HG02852 (cell line): ENCODE results near the gene USP51.
"Not testable (repeated sequence)": the region's sequence is repeated elsewhere in the genome, so short reads cannot be mapped to it uniquely, and the experiment has no call there.

Experiments used
- ATAC-seq: cut with Tn5 transposase; IDR thresholded peaks from one replicate; pipeline ENCODE4 v1.9.1; 2021; ENCODE audit warnings: mild to moderate bottlenecking, moderate library complexity; ENCODE audit not compliant: unreplicated experiment

The USP51 gene

DNA sequence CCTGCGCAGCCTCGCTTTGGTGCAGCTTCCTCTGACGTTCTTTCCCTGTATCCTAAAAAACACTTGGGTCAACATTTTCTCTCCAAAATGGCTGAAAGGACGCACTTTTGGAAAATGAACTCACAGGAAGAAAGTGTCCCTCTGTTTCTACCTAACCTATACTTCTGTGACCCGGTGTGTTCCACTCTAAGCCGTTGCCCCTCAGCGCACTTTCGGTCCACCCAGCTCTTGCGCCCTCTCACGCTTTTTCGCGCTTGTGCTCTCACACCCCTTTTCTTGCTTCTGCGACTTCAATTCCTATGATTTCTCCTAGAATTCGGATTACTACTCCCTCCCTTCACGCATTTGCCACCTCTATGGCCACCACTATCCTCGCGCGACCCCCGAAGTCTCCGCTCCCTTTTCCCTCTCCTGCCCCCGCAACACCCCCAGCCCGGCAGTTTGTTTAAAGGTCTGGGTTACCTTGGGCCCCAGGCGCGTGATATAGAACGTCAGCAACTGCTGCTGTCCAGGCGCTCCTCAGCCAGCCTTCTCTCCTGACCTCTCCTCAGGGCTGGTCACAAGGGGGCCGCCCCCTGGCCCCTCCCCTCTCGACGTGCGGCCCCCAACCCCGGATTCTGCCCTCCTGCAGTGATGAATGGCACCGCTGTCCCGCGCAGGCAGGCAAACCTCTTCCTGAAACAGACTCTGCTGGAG, at the start of gene USP51:
TSS of gene USP51 (minus strand) at position 535 of the 696 bp plus-strand sequence. CDS start 909 bp downstream, outside the sequence.
- ATAC-seq = peak; percentile 42

DNA sequence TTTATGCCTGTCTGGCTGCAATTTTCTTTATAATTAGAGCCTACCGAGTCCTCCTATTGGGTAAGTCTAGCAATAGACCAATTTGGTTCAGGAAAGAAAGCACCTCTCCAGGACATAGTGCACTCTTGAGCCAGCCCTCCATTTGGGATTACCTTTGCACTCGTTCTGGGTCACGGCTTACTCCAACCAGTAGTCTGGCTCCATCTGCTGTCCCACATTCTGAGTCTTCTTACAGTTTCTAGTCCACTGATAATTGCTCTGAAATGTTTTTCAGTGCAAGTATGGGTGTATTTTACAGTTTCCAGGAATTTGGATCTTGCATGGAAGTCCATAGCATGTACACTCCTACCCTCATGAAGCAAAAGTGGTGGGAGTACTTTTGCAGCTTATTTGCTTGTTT, 34.8 kb upstream of the USP51 start:
- no peak for ATAC-seq

DNA sequence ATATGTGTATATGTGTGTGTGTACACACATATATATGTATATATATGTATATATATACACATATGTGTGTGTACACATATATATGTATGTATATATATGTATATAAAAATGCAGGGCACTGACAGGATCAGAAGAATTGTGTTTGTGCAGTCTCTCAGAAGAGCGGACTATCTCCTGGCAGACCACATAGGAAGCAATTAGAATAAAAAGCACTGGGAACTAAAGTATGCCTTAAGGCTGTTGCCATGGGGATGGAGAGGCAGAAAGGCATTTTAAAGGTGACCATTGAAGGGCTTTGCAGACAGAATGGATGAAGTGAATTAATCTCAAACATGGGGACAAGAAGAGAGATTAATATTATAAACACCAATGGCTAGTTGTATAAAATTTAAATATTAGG, 33.7 kb upstream of the USP51 start:
- ATAC-seq = no peak

DNA sequence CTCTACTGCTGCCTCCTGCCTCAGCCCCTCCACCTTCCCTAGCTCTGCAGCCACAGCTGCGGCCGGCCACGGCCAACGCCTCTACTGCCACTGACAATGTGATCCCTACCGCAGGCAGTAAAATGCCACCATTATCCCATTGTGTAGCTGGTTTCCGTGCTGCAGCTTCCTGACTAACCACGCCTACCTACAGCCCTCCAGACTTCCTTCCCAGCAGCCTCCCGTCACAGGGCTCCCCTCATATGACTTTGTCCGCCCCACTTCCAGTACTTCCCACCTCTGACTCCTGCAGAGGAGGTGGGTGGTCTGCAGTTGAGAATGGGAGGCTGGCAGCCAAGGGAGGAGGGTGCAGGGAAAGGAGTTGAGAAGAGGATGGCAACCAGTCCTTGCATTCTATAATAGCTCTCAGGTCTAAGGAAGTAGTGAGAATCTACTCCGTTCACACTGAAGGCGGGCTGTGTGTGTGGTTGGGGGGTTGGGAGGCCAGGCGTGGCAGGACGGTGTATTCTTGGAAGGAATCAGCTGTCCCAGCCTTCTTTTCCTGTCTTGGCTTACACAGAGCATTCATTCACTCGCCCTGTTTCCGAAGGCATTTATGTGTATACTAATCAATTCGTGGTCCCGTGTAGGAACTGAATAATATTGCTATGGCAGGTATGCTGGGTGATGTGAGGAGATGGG, 33.1 kb upstream of the USP51 start:
- ATAC-seq = no peak

DNA sequence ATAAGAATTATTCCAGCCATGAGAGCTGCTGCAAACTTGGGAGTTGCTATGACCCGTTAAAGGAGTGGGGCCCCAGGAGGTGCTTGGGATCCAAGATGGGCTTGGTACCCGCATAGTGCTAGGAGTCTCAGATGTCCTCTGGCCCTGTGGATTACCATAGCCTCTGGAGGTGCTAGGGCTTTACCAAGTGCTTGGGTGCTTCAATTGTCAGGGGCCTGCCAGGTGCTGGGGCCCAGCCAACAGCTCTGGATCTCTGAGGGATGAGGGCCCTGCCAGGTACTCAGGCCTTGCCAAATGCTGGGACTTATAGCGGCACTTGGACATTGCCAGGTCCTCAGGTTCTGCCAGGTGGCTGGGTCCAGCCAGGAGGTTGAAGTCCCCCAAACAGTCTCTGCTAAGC, 32.0 kb upstream of the USP51 start:
- ATAC-seq = no peak

DNA sequence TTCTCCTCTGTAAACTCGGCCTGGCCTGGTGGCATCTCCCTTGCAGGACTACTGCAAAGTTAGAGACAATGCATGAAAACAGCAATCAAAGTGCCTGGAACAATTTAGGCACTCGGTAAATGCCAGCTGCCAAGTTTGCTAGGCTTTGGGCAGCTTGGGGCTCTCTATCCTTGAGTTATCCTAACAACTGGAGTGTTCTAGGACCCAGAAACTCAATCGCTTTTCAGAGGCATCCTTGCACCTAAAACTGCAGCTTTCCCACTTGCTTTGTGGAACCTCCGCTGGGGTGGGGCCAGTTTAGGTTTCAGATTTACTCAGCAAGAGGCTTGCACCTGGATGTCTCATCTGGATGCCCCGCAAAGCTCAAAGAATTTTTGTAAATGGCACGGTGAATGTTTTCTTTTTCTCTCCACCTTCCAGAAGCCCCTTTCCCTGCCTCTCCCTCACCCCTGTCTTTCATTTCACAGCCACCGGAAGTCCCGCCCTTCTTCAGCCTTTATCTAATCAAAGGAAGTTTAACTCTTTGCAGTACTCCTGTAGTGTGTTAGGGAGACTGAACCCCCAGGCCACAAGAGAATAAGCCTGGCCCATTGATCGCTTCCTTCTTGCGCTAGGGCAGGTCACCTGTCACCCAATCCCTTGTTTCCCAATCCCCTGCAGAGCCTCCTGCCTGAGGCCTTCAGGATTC, 27.3 kb upstream of the USP51 start:
- ATAC-seq = not testable (repeated sequence)

DNA sequence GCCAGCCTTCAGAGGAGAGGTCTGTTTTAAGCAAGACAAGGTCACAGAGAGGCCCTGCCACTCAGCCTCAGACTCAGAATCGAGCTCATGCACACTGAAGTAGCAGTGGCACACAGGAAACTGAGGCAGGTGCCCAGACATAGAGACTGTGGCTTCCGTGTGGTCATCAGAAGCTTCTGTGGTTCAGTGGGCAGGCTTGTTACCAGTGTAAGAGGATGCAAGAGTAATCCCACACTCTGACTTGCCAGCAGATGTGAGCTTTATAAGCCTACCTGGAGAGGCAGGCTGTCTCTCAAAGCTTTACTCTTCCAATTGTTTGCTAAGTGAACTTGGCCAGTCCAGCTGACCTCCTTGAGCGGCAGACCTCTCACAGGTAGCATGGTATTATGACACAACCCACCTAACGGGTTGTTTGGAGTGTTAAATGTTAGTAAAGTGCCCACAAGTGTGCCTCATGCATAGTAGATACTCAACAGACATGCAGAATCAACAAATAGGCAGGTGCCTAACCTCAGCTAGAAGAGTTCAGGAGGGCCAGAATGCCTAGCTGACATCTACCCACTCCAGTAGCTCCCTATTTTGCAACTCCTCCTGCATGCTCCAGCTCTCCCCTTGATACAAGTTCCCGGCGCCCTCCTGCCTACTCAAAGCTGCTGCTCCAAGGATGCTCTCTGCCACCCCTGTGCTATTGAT, 23.5 kb upstream of the USP51 start:
- ATAC-seq = not testable (repeated sequence)

DNA sequence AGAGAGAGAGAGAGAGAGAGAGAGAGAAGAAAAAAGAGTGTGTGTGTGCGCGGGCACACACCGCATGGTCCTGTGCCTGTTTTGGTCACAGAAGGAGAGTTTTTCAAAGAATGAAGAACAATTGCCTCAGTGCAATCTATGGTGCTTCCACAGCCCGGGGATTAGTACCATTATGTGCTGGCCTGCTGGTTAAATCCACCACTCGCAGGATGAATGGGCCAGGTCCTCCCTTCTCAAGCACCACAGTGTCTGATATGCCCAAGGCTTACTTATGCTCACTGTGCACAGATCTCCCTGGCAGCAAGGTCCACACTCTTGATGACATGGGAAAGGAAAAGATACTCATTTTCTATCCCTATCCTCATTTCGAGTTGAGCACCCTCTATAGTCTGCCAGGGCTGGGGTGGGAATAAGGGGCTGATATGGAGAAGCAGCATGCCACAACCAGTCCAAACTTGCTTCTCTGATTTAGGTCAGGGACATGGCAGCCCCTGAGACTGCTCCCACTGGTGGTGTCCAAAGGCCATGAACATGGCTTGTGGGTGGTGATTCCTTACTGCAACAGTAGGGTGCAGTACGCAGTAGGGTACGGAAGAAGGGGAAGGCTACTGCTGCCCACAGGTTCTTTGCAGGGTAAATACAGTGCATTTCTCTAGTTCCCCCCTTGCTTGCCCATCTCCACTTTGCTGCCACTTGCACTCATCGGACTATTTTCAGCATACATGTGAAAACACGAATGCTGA, 18.9 kb upstream of the USP51 start:
- ATAC-seq = peak; percentile 64

DNA sequence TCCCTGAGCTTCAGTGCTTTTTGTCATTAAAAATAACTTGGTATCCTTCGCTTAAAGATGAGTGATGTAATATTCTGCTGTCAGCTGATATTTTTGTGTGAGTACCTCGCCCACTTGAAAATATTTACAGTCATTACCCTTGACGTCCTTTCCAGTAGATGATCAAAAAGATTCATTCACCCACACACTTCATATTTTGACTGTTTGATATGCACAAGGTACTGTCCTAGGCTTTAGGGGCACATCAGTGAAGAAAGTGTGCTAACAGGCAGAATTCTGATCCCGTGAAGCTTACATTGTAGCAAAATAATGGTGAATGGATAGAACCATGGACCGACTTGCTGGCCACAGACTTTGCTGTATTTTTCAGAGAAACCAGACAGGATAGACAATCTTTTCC, 18.1 kb upstream of the USP51 start:
- not testable (repeated sequence) for ATAC-seq

DNA sequence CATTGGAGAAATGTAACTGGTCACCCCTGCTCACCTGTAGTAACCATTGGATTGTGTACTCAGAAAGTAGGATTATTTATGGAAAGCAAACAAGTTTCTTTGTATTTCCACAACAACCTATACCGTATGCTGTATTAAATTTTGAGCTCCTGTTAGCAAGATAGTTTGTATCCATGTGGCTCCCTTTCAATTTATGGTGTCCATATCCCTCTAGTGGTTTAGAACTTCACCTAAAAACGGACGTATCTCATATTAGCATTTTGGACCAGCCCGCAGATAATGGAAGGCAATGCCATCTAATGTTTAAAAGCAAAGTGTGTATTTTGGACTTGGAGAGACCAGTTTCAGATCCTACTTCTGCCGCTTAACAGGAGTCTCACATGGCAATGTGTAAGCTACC, 17.4 kb upstream of the USP51 start:
- not testable (repeated sequence) for ATAC-seq

DNA sequence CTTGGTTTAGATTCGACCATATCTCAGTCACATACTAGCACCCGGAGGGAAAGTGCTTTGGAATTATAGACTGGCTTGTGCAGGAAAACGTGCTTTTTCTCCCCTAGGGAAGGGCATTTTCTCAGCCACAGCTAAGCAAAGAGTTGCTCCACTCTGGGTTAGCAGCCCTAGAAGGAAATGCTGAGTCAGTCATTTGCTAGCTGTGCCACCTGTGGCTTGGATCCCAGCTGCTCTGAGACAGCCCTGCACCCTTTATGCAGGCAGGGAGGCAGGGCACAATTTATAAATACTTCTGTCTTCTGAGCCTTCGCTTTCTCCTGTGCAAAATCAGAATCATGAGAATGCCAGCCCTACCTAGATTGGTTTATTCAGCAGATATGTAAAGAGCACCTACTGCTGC, 1.3 kb upstream of the USP51 start:
- no peak for ATAC-seq

DNA sequence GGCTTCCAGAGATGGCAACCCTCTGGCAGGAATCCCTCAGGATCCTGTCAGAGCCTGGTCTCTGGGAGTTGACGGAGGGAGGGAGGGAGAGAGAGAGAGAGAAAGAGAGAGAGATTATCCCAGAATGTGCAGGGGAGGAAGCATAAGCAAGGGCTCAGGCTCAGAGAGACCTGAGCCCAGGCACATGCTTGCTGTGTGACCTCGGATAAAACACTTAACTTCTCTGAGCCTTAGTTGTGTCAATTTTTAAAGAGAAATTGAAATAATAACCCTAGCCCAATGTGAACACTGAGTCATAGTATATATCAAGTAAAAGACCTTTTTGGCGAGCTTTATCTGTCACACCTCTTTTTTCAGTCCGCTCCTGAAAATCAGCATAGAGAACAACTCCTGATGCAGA, 473 bp upstream of the USP51 start:
- no peak for ATAC-seq

DNA sequence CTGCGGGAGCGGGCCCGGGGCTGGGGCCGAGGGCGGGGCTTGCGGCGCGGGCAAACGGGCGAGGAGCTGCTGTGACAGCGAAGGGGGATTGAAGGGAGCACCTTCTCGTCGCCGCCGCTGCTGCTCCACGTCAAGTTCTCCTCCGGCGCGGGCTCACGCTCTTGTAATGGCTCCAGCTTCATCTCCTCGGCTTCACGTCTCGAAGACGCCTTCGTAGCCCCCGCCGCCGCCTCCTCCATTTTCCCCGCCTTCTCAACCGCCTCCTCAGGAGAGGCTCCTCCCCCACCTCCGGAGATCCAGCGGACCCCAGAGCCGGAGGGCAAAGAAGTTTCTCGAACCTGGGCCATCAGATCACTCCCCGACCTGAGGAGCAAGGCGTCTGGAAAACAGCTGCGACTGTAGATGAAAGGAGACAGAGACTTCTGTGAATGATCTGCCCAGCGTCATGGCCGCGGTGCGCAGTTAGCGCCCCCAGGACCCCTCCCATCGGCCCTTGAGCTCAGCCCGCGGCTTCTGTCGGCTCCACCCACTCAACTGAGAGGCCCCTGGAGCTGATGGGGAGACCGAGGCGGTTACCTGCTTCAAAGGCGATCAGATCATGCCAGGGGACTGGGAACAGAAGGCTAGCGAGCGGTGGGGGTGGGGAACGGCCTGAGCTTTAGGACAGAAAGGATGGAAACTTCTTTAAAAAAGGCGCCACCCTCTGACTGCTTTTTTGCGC, 895 bp downstream of the USP51 start:
- peak; percentile 73 for ATAC-seq

DNA sequence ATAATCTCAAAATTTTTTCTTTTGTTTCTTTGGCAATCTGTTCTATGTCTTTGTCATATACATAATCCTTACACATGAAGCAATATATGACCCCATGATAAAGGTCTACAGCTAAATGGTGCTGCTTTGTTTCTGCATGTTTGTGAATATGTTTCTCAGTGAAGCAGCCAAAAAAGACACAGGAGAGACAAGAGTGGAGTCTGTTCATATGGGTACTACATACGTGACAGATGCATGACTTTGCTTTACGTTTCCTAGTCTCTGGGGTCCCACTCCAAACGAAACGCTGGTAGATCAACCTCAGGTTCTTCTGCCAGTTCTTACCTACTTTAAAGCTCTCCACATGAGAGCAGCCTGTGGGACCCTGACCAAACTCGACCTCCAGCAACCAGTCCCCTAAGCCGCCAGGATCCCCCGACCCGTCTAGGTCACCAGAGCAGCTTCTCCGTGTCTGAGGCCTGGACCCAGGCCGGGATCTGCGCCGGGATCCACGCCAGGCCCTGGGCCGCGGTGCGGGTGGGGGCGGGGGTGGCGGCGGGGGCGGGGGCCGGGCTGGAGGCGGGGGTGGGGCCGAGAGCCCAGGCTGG, 1.5 kb downstream of the USP51 start:
- peak; percentile 5 for ATAC-seq

DNA sequence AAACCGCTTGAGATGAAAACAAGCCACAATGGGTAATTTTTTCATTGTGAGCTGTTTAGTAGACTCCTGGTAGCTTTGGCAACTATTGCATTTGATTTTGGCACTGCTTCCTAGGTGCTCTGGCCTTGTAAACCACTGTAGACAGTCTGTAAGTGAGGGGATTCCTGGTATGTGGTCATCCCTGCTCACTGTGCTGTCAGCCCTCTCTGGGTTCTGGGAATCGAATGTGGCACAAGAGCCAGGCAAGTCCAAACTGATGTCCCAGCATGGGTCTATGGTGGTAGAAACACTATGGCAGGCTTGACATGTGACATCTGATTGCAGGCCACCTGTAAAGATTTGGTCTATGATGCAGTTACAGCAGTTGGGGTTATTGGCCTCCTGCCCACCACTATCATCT, 2.5 kb downstream of the USP51 start:
- ATAC-seq = no peak

DNA sequence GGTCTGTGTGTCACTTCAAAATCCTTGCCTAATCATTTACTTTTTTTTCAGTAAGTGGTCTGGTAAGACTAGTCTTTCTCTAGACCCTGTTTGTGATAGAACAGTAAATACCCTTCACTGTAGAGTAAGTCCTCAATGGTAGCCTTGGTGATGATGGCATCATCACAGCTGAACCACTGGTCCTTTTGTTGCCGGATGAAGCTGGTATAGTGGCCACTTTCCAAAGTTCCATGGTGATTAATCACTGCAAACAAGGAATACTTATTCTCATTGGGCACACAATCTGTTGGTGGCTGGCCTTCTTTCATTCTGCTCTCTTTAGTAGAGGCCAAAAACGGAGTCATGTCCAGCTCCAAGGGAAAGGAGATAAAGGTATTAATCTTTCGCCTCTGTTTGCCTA, 2.9 kb downstream of the USP51 start:
- no peak for ATAC-seq

DNA sequence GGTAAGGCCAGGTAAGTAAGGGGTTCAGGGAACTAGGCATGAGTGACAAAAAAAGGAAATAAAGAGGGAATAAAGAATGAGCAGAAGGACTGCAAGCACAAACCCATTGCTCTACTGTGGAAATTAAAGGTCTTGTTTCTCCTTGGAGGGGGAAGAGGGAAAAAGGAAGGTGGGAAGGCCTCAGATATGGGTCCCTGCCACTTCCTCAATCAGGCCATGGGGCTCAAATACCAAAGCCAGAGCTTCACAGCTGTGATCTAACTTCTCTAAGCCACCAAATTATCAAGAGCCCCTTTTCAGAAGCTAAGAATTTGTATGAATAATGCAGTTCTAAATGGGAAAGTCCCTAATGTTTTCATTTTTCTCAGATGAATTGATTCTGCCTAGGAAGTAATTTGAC, 4.7 kb downstream of the USP51 start:
- no peak for ATAC-seq

DNA sequence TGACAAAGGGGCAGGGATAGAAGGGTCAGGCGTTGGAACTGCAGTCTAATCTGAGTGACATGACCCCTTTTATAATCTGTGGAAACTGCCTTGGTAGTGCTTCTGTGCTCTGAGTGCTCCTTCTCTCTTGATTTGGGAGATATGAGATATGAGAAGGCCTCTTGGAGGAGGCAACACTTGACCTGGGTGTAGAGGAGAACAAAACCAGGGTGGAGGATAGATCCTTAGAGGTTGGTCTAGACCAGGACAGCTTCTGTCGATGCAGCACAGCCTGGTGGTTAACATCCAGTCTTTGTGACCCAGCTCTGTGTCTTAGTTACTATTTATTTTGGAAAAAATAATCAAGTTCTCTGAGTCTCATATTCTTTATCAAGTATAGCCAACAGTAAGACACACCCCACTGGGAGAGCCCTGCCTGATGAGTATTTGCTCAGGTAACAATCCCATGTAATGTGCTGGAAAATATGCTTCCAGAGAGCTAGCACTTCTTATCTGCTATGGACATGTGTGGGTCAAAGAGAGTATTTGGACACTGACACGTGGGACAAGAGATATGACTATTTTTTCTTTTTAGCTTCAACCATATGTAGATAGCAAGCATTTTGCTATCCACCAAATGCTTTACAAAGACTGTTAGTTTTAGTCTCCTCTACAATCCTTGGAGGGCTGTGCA, 9.1 kb downstream of the USP51 start:
- ATAC-seq = no peak

DNA sequence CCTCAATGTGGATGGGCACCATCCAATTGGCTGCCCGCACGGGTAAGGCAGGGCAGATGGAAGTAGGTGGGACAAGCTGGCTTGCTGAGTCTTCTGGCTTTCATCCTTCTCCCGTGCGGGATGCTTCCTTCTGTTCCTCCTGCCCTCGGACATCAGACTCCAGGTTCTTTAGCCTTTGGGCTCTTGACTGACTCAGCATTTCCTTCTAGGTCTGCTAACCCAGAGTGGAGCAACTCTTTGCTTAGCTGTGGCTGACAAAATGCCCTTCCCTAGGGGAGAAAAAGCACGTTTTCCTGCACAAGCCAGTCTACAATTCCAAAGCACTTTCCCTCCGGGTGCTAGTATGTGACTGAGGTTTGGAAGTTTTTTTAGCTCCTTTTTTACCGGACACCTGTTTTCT, 9.7 kb downstream of the USP51 start:
- not testable (repeated sequence) for ATAC-seq
